NCI-H446 treated with DMSO at 0.1 percent for 48 hours (cell line): ENCODE data around the gene CD63.
A peak's percentile ranks its signal among the peaks of the same experiment; 100 is the strongest.

Source experiments
- DNase-seq: peaks from one replicate; lab custom pipeline; 2025; lab: John Stamatoyannopoulos, UW

Gene CD63

DNA sequence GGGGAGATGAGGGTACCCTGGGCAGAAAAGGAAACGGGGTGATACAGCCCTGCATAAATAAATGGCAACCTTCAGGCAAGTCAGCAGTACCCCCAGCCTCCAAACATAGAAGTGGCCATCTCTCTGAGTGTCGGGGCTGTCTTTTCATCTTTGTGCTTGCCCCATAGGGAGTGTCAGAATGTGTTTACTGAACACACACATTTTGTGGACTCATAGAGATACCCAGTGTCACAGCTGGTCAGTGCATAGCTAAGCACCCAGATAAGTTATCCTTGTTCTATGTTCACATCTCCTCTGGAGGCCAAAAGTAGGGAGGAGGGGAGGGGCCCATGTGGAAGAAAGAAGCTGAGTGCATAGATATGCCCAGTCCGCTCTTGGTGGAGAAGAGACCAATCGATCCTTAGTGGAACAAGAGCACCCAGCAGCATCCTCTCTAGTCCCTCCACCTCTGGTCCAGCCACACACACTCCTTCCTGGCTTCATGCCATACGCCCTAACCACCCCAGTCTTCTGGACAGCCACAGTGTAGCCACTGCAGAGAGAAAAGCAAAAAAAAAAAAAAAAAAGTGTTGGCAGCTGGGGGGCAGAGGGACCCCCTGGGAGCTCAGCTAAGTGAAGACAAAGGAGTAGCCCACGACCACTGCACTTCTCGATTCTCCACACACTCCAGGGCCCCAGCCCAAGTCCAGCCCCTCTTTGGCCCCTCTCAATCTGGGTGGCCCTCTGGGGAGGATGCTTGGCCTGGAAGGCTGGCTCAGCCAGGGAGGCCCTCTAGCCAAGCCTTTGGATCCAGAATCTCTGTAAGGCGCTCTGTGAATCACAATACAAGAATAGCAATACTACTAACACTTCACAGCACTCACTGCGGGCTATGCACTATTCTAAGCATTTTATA, 23.7 kb downstream of the CD63 start:
- no peak for DNase-seq

DNA sequence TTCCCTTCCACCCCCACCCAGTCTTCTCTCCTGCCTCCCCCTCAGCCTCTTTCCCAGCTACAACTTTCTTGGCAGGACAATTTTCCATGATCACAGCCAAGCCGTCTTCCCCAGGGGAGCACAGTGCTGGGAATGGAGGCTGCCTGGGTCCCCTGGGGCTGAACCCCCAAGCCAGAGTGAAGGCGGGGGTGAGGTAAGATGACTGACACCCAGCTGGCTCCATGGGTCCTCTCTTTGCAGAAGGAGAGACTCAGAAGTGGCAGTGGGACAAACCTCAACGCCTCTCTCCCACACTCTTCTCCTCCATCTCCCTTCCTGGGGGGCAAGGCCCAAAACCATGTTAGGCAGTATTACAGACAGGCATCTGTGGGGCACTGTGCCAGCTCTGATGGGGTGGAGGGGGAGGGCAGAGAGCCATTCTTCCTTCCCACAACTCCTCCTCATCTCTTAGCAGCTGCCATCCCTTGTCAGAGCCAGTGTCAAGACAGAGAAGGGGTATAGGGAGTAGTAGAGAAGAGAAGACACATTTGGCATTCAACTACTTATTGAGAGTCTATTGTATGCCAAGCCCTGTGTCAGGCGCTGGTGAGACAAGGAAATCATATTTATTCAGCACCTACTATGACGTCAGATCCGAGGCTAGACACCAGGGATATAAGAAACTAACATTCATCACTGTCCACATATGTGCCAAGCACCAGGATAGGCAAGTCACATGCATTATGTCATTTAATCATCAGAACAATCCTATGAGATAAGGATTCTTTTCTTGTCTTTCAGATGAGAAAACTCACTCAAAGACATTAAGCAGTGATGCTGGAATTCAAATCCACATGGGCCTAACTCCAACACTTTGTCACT, 24.7 kb downstream of the CD63 start:
- DNase-seq = peak; percentile 47

DNA sequence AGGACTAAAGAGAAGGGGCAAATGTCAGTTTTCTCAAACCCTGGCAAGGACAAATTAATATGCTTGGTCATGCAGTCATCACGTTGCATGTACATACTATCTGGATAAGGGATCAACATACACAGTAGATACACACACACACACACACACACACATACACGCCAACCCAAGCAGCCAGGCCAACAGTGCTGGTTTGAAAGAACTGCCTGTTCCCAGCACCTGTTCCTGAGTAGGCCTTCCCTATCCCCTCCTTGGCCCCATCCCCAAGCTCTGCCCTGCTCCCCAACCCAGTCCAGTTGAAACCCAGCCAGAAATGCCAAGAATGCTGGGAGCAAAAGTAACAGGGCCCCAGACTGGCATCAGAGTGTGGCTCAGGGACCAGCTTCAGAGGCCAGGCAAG, 25.5 kb downstream of the CD63 start:
- DNase-seq = no peak

DNA sequence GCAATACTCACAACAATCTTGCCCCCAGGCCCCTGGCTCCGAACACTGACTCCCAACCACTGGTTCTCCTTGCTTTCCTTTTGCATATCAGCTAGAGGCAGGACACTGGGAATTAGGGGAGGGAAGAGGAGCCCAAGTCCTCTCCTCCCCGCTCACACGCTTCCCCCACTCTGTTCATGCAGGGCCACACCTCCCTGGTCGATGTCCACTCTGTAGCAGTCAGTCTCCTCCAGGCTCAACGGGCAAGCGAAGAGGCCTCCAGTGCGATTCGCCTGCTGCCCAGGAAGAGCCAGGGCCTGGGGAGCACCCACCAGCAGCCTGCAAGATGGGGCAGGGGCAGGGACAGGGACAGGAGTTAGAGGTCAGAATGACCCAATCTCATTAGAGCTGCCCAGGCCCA, 25.9 kb downstream of the CD63 start:
- no peak for DNase-seq

GRCh38 chr12:55700255-55701018, 28.4 kb downstream of the CD63 start:
- no peak for DNase-seq

DNA sequence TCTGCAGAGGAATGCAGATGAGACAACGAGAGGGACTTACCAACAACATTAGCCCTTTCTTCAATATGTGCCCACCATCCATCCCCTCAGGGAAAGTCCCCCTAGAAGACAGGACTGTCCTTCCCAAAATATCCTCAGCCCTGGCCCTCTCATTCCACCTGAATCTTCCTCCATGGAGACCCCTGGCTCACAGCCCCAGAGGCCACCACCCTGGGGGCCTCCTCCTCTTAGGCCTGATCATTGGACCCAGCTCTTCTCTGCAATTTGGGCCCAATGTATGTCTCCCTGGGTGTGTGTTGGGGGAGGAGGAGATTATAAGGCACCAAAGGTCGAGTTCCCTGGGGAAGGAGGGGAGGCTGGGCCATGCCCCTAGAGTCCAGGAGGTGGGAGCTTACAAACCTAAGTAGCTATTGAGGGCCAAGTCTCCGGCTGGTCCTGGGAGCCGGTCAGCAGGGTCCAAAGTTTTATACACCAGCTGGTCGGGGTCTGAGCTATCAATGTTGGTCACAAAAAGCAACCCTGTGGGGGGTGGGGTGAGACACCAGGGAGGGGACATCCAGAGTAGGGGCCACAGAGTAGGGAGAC, 29.2 kb downstream of the CD63 start:
- DNase-seq = no peak

- no peak for DNase-seq
Measured at GRCh38 chr12:55698965-55699364, 29.8 kb downstream of the CD63 start.

- DNase-seq = no peak
Measured at GRCh38 chr12:55698241-55698955, 30.4 kb downstream of the CD63 start.

DNA sequence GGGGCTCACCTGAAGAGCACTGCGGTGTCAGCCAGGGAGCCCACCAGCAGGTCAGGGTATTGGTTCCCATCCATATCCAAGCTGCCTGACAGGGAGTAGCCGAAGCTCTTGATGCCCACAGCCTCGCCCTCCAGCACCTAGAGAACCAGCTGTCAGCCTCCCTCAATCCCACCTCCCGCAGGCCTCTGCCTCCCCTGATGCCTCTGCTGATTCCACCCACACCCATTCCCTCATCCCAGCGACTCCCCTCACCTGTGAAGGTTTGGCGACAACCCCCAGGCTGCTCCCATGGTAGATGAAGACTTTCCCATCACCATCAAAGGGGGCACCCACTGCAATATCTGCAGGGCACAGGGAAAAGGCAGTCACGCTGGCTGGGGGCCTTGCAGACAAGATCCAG, 31.1 kb downstream of the CD63 start:
- no peak for DNase-seq

- no peak for DNase-seq
Measured at GRCh38 chr12:55696796-55697462, 31.9 kb downstream of the CD63 start.

DNA sequence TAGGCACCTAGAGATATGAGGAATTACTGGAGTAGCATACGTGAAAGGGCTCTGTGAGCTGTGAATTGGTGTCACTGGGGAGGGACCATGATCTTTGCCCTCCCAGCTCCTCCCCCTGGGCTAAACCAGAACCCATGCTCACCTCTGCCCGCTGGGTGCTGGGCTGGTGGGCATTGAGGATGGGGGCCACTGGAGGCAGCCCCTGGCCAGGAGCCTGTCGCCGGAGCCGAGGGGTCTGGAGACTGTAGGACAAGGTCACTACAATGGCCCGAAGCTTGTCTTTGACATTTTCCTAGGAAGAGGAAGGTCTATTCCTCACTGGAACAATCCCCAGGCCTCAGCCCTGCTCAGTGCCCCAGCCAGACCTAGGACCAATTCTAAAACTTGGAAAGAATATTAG, 32.7 kb downstream of the CD63 start:
- DNase-seq = no peak

DNA sequence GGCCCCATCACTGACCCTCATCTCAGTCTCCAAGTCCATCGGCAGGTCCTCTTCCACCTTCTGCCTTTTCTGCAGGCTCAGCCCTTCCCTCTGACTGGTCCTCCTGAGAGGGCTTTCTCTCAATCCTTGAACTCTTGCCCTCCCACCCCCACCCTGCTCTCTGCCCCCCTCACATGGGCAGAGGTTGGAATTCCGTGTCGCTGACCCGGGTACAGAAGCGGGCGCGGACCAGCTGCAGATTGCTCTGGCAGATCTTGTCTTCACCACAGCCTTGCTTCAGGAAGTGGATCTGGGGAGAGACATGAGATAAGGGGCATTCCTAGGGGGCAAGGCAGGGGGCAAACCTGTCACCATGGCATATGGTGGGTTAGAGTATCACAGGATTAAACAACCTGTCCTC, 33.5 kb downstream of the CD63 start:
- DNase-seq = no peak

DNA sequence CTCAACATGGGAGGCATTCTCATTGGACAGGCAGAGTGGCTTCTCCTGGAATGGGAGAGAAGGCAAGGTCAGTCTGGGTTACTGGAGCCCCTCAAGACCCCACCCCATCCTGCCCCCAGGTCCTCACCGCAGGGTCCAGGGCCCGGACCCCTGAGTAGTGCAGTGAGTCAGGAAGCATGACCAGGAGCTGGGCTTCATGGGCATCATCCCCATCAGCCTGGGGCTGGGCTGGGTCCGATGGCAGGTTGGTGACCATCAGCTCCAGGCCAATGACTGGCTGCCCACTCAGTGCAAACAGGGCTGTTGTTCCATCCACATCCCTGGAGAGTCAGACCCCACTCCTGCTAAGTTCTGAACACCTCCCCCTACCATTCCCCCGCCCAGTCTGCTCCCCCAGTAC, 34.2 kb downstream of the CD63 start:
- DNase-seq = no peak

GRCh38 chr12:55694188-55694515, 34.7 kb downstream of the CD63 start:
- DNase-seq = no peak

GRCh38 chr12:55693323-55694187, 35.3 kb downstream of the CD63 start:
- no peak for DNase-seq

GRCh38 chr12:55692631-55693322, 36.0 kb downstream of the CD63 start:
- no peak for DNase-seq

DNA sequence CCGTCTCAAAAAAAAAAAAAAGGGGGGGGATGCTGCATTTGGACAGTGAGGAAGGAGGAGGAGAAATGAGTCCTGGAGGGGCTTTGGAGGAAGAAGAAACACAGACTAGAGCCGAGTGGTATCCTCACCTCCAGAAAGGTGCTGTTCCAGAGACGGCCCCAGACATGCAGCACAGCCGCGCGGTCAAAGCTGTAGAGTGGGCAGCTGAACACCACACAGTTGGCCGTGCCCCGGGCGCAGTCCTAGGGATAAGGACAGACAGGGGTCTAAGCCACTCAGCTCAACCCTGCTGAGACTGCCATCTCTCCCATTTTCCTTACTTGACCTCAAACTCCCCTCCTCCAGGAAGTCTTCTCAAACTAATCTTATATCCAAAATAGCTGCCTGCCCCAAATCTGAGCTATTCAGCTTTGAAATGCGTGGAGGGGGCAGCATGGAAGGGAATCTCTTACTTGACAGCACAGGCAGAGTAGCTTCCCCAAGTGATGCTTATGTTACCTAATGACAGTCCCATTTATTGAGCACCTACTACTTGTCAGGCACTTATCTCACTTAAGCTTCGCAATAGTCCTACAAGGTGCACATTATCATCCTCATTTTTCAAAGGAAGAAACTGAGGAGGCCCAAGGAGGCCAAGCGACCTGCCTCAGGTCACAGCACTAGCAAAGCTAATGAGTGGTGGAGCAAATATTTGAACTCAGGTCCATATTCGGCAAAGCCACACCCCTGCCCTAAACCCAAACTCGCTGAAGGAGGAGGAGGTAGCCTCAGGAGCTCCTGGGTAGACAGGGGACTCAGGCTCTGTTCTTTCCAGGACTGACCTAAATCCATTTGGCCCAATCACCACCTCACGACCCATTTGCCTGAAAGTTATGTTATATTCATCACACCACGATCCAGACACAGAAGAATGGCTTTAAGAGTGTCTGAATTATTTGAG, 39.8 kb downstream of the CD63 start:
- DNase-seq = no peak

- DNase-seq = no peak
Measured at GRCh38 chr12:55687746-55688145, 41.1 kb downstream of the CD63 start.
